ENCODE data around the gene EFHC2.

- TF ChIP-seq POLR2A (IDR thresholded peaks at IDR 0.05) (no peak), CTCF (IDR thresholded peaks at IDR 0.05) (no peak), POLR2AphosphoS5 (IDR thresholded peaks at IDR 0.05) (no peak)
These were observed 238.8 kb downstream of the EFHC2 start for GRCh38 chrX:44104699-44105098.

All from transverse colon (tissue), 4 donors.